HEK293 (cell line): ENCODE measurements around the gene PUM1.
A peak's percentile ranks its signal among the peaks of the same experiment; 100 is the strongest.

ENCODE experiments used
- CTCF ChIA-PET: fragments of 350-600 bp; formaldehyde crosslinking; extraction: SDS; loops from one replicate; lab custom pipeline; 2021; ENCODE audit warnings: antibody characterized with exemption; lab: Yijun Ruan, JAX
- POLR2A ChIA-PET: fragments of 300-600 bp; formaldehyde crosslinking; extraction: SDS; loops from one replicate; lab custom pipeline; 2020; ENCODE audit warnings: antibody characterized with exemption, inconsistent platforms; lab: Yijun Ruan, JAX
- H3K27ac ChIP-seq: fragments of 200-500 bp; sonication (Bioruptor generic); 2 replicates; pipeline ENCODE4 v1.5.1; 2014; ENCODE audit warnings: low read depth, low read length, control low read depth, inconsistent platforms; ENCODE audit errors: extremely low read depth
- H3K36me3 ChIP-seq, 2 experiments: fragments of 200-500 bp in 1 of 2; sonication (Bioruptor generic) in 1 of 2; 1 replicate in 1 of 2; 2 replicates in 1 of 2; pipeline ENCODE4 v1.5.1; 2014 to 2017; ENCODE audit warnings: inconsistent platforms in 2 of 2, low read length in 2 of 2; ENCODE audit not compliant: control insufficient read depth in 2 of 2, insufficient read depth in 1 of 2
- H3K4me1 ChIP-seq: fragments of 200-500 bp; sonication (Bioruptor generic); 2 replicates; pipeline ENCODE4 v1.5.1; 2014; ENCODE audit warnings: mild to moderate bottlenecking, low read length, inconsistent platforms; ENCODE audit not compliant: control insufficient read depth, insufficient read depth
- H3K4me3 ChIP-seq: 2 replicates; pipeline ENCODE4 v1.5.1; 2011; ENCODE audit warnings: low read depth, mild to moderate bottlenecking, control low read depth, low read length, moderate library complexity
- H3K9me3 ChIP-seq: fragments of 200-500 bp; sonication (Bioruptor generic); 2 replicates; pipeline ENCODE4 v1.5.1; 2014; ENCODE audit warnings: low read depth, low read length, inconsistent platforms; ENCODE audit not compliant: control insufficient read depth, insufficient read depth
- ELK4 ChIP-seq: IDR thresholded peaks from 2 replicates; pipeline ENCODE4 v1.6.1; 2011; ENCODE audit warnings: mild to moderate bottlenecking, low read depth, low read length, borderline replicate concordance
- GLIS1 ChIP-seq: fragments of 450-650 bp; formaldehyde crosslinking; IDR thresholded peaks from 2 replicates; pipeline ENCODE4 v1.5.1; 2016; ENCODE audit warnings: missing biosample characterization, missing genetic modification characterization
- GLIS2 ChIP-seq: fragments of 450-650 bp; formaldehyde crosslinking; IDR thresholded peaks from 2 replicates; pipeline ENCODE4 v1.5.1; 2016; ENCODE audit warnings: missing biosample characterization, missing genetic modification characterization
- KLF16 ChIP-seq: fragments of 450-650 bp; formaldehyde crosslinking; IDR thresholded peaks from 2 replicates; pipeline ENCODE4 v1.5.1; 2017; ENCODE audit warnings: missing biosample characterization, missing genetic modification characterization
- KLF17 ChIP-seq: fragments of 450-650 bp; formaldehyde crosslinking; IDR thresholded peaks from 2 replicates; pipeline ENCODE4 v1.5.1; 2016; ENCODE audit warnings: missing biosample characterization, missing genetic modification characterization
- KLF8 ChIP-seq: fragments of 450-650 bp; formaldehyde crosslinking; IDR thresholded peaks from 2 replicates; pipeline ENCODE4 v1.5.1; 2016; ENCODE audit warnings: missing biosample characterization, missing genetic modification characterization
- TRIM28 ChIP-seq: IDR thresholded peaks from 2 replicates; pipeline ENCODE4 v1.6.1; 2011; ENCODE audit warnings: low read length, control low read depth, borderline replicate concordance
- ZBTB17 ChIP-seq: fragments of 450-650 bp; formaldehyde crosslinking; IDR thresholded peaks from 2 replicates; pipeline ENCODE4 v1.5.1; 2016; ENCODE audit warnings: missing biosample characterization, missing genetic modification characterization
- ZEB2 ChIP-seq: fragments of 450-650 bp; formaldehyde crosslinking; IDR thresholded peaks from 2 replicates; pipeline ENCODE4 v1.5.1; 2016; ENCODE audit warnings: missing biosample characterization, missing genetic modification characterization
- ZFP37 ChIP-seq: fragments of 450-650 bp; formaldehyde crosslinking; IDR thresholded peaks from 2 replicates; pipeline ENCODE4 v1.5.1; 2016; ENCODE audit warnings: missing biosample characterization, missing genetic modification characterization
- ZFP69B ChIP-seq: fragments of 450-650 bp; formaldehyde crosslinking; IDR thresholded peaks from 2 replicates; pipeline ENCODE4 v1.5.1; 2016; ENCODE audit warnings: missing biosample characterization, missing genetic modification characterization
- ZIC2 ChIP-seq: fragments of 450-650 bp; formaldehyde crosslinking; IDR thresholded peaks from 2 replicates; pipeline ENCODE4 v1.5.1; 2016; ENCODE audit warnings: missing biosample characterization, missing genetic modification characterization
- ZNF223 ChIP-seq: fragments of 450-650 bp; formaldehyde crosslinking; IDR thresholded peaks from 2 replicates; pipeline ENCODE4 v1.5.1; 2016; ENCODE audit warnings: missing biosample characterization, missing genetic modification characterization
- ZNF302 ChIP-seq: fragments of 450-650 bp; formaldehyde crosslinking; IDR thresholded peaks from 2 replicates; pipeline ENCODE4 v1.5.1; 2016; ENCODE audit warnings: missing biosample characterization, missing genetic modification characterization, low read depth
- ZNF341 ChIP-seq: fragments of 450-650 bp; formaldehyde crosslinking; IDR thresholded peaks from 2 replicates; pipeline ENCODE4; 2016; ENCODE audit warnings: low read depth, missing biosample characterization, missing genetic modification characterization
- ZNF610 ChIP-seq: fragments of 450-650 bp; formaldehyde crosslinking; IDR thresholded peaks from 2 replicates; pipeline ENCODE4 v1.5.1; 2016; ENCODE audit warnings: missing biosample characterization, missing genetic modification characterization, borderline replicate concordance
- ZNF707 ChIP-seq: fragments of 450-650 bp; formaldehyde crosslinking; IDR thresholded peaks from 2 replicates; pipeline ENCODE4 v1.5.1; 2016; ENCODE audit warnings: missing biosample characterization, missing genetic modification characterization
- ZNF830 ChIP-seq: fragments of 450-650 bp; IDR thresholded peaks from 2 replicates; pipeline ENCODE4 v1.5.0; 2018; ENCODE audit warnings: missing biosample characterization, missing genetic modification characterization, low read depth, mild to moderate bottlenecking, moderate library complexity
- TF ChIP-seq, protein P1 (sequence below): fragments of 450-650 bp; formaldehyde crosslinking; IDR thresholded peaks from 2 replicates; pipeline ENCODE4 v1.5.1; 2016; ENCODE audit warnings: missing biosample characterization, missing genetic modification characterization
- TF ChIP-seq, protein P2 (sequence below): fragments of 450-650 bp; formaldehyde crosslinking; IDR thresholded peaks from 2 replicates; pipeline ENCODE4 v1.5.1; 2016; ENCODE audit warnings: missing biosample characterization, missing genetic modification characterization

Gene PUM1

GRCh38 chr1:30907481-30908315, 157.8 kb downstream of the PUM1 start (continued):
- peak; percentile 78 for TF ChIP-seq KLF17
- peak; percentile 41; the same call in 1 of the 2 replicates for TF ChIP-seq ZIC2 (tag by site-specific recombination)
- peak; percentile 49; the same call in 1 of the 2 replicates for TF ChIP-seq ZFP69B (tag by site-specific recombination)
- no peak for TF ChIP-seq ELK4
- TF ChIP-seq KLF8 (tag by site-specific recombination) = peak; percentile 44; the same call in 1 of the 2 replicates
- TF ChIP-seq ZFP37 (tag by site-specific recombination) = no peak
- TF ChIP-seq GLIS1 (tag by site-specific recombination) = peak; percentile 34; the same call in 1 of the 2 replicates
- peak; percentile 10; the same call in 1 of the 2 replicates for TF ChIP-seq ZNF223 (tag by site-specific recombination)
- TF ChIP-seq, protein P1, sequence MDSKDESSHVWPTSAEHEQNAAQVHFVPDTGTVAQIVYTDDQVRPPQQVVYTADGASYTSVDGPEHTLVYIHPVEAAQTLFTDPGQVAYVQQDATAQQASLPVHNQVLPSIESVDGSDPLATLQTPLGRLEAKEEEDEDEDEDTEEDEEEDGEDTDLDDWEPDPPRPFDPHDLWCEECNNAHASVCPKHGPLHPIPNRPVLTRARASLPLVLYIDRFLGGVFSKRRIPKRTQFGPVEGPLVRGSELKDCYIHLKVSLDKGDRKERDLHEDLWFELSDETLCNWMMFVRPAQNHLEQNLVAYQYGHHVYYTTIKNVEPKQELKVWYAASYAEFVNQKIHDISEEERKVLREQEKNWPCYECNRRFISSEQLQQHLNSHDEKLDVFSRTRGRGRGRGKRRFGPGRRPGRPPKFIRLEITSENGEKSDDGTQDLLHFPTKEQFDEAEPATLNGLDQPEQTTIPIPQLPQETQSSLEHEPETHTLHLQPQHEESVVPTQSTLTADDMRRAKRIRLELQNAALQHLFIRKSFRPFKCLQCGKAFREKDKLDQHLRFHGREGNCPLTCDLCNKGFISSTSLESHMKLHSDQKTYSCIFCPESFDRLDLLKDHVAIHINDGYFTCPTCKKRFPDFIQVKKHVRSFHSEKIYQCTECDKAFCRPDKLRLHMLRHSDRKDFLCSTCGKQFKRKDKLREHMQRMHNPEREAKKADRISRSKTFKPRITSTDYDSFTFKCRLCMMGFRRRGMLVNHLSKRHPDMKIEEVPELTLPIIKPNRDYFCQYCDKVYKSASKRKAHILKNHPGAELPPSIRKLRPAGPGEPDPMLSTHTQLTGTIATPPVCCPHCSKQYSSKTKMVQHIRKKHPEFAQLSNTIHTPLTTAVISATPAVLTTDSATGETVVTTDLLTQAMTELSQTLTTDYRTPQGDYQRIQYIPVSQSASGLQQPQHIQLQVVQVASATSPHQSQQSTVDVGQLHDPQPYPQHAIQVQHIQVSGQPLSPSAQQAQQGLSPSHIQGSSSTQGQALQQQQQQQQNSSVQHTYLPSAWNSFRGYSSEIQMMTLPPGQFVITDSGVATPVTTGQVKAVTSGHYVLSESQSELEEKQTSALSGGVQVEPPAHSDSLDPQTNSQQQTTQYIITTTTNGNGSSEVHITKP (tag by site-specific recombination) = peak; percentile 54
- no peak for TF ChIP-seq ZEB2 (tag by site-specific recombination)
- TF ChIP-seq GLIS2 (tag by site-specific recombination) = peak; percentile 65

- no peak overlapping the region for H3K4me3 ChIP-seq
- CTCF ChIA-PET = interaction anchor here (0.8 to 4.8 kb wide), 9 partner anchors 11 to 188 kb away, joined by 3 to 56 read pairs (median 5); no protein-coding TSS in a partner anchor
- POLR2A ChIA-PET = no interaction called here
- H3K4me1 ChIP-seq = peaks cover 8% of the 10 kb centered on the region; the same call in 1 of the 2 replicates
- no peak overlapping the region for H3K27ac ChIP-seq
- no peaks in the 10 kb centered on the region for H3K36me3 ChIP-seq
- no peaks in the 10 kb centered on the region for H3K9me3 ChIP-seq
- TF ChIP-seq ZNF830 (tag by site-specific recombination) = no peak
Measured at GRCh38 chr1:30906631-30907441, 158.7 kb downstream of the PUM1 start.

DNA sequence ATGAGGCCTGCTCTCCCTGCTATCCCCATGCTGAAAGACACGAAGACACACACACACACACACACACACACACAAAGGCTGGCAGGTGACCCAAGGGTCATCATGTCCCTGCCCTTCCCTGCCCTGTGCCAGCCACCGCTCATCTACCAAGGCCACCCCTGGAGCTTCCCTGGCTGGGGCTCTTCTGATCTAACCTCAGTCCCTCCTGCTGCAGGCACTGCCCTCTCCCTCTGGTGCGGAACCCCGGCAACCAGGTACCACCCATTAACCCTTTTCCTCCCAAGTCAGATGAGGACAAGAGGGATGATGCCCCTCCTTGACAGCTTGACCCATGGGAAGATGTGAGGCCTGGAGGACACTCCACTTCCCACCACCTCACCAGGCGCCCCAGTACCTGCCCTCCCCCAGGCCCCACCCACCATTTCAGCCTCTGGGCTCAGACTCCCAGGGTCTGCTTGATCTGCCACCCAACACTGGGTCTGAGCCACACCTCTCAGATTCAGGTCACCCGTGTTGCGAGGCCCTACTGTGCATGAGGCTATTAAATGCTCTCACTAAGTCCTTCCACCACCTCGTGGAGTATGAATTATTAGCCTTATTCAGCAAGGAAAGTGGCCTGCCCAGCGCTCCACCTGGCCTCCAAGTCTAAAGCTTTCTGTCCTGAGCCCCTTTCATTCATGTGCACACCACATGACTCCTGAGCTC, 159.4 kb downstream of the PUM1 start:
- POLR2A ChIA-PET = interaction anchor here (0.7 kb wide), 1 partner anchor 169 kb away, joined by 3 read pairs; no protein-coding TSS in a partner anchor
- Histone ChIP-seq H3K9me3 (no peaks in the 10 kb centered on the region), H3K27ac (no peak overlapping the region), H3K36me3 (no peaks in the 10 kb centered on the region), H3K4me3 (no peak overlapping the region), H3K4me1 (peaks cover 8% of the 10 kb centered on the region; the same call in 1 of the 2 replicates)
- CTCF ChIA-PET = interaction anchor here (0.8 to 4.8 kb wide), 10 partner anchors 10 to 187 kb away, joined by 3 to 56 read pairs (median 4); no protein-coding TSS in a partner anchor
- TF ChIP-seq, protein P2, sequence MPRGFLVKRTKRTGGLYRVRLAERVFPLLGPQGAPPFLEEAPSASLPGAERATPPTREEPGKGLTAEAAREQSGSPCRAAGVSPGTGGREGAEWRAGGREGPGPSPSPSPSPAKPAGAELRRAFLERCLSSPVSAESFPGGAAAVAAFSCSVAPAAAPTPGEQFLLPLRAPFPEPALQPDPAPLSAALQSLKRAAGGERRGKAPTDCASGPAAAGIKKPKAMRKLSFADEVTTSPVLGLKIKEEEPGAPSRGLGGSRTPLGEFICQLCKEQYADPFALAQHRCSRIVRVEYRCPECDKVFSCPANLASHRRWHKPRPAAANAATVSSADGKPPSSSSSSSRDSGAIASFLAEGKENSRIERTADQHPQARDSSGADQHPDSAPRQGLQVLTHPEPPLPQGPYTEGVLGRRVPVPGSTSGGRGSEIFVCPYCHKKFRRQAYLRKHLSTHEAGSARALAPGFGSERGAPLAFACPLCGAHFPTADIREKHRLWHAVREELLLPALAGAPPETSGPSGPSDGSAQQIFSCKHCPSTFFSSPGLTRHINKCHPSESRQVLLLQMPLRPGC (tag by site-specific recombination) = no peak
- no peak for TF ChIP-seq KLF16 (tag by site-specific recombination)
- TF ChIP-seq ZBTB17 (tag by site-specific recombination) = no peak
- TF ChIP-seq ZNF302 = no peak
- TF ChIP-seq ZNF707 (tag by site-specific recombination) = no peak
- TF ChIP-seq ZNF341 (tag by site-specific recombination) = peak; percentile 26; the same call in 1 of the 2 replicates
- no peak for TF ChIP-seq ZNF610 (tag by site-specific recombination)
- no peak for TF ChIP-seq TRIM28
